GM06990 (cell line): ENCODE measurements around the gene DHRS1.

Source experiments
- DNase-seq: peaks from one replicate; pipeline ENCODE4 v3.0.0-alpha.2; 2011; ENCODE audit not compliant: insufficient read length; ENCODE audit errors: extremely low read depth
- H3K27me3 ChIP-seq: replicated peaks from 2 replicates; pipeline ENCODE4 v1.6.0; 2011; ENCODE audit warnings: low read length; ENCODE audit not compliant: control insufficient read depth, insufficient read depth
- H3K36me3 ChIP-seq: 2 replicates; pipeline ENCODE4 v1.5.1; 2011; ENCODE audit warnings: low read length; ENCODE audit not compliant: control insufficient read depth, insufficient read depth
- H3K4me3 ChIP-seq: replicated peaks from 2 replicates; pipeline ENCODE4 v1.5.1; 2011; ENCODE audit warnings: low read depth, mild to moderate bottlenecking, control low read depth, low read length
- TF ChIP-seq, protein P1 (sequence below): IDR thresholded peaks from 2 replicates; pipeline ENCODE4 v1.5.1; 2011; ENCODE audit warnings: low read length, control low read depth, mild to moderate bottlenecking, inconsistent platforms; ENCODE audit not compliant: insufficient read depth, poor library complexity, severe bottlenecking

Gene DHRS1

DNA sequence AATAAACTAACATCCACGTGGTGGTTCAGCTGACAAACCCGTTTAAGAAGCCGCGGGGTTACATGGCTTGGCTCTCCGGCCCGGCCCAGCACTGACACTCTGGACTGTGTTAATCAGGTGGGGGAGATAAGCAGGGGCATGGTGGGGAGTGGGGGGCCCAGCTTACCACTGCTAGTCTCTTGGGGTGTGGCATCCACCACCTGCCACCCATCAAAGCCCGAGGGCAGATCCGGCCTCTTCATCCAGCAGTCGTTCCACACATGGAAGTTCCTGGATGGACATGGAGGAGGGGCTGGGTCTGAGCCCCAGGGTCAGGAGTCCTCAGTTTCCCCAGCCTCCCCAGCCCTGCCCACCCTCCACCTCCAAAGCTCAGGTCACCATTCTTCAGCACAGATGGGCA lies 41.5 kb downstream of the DHRS1 start:
- Histone ChIP-seq H3K27me3 (no peaks in the 10 kb centered on the region), H3K4me3 (no peak overlapping the region), H3K36me3 (peaks cover 15% of the 10 kb centered on the region)
- no peak for DNase-seq
- TF ChIP-seq, protein P1, sequence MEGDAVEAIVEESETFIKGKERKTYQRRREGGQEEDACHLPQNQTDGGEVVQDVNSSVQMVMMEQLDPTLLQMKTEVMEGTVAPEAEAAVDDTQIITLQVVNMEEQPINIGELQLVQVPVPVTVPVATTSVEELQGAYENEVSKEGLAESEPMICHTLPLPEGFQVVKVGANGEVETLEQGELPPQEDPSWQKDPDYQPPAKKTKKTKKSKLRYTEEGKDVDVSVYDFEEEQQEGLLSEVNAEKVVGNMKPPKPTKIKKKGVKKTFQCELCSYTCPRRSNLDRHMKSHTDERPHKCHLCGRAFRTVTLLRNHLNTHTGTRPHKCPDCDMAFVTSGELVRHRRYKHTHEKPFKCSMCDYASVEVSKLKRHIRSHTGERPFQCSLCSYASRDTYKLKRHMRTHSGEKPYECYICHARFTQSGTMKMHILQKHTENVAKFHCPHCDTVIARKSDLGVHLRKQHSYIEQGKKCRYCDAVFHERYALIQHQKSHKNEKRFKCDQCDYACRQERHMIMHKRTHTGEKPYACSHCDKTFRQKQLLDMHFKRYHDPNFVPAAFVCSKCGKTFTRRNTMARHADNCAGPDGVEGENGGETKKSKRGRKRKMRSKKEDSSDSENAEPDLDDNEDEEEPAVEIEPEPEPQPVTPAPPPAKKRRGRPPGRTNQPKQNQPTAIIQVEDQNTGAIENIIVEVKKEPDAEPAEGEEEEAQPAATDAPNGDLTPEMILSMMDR = no peak

GRCh38 chr14:24256960-24257359 lies 42.6 kb downstream of the DHRS1 start:
- Histone ChIP-seq H3K4me3 (no peak overlapping the region), H3K36me3 (peaks cover 15% of the 10 kb centered on the region), H3K27me3 (no peaks in the 10 kb centered on the region)
- TF ChIP-seq, protein P1 = no peak
- DNase-seq = no peak

- H3K4me3 ChIP-seq = no peak overlapping the region
- TF ChIP-seq, protein P1 = no peak
- H3K27me3 ChIP-seq = no peaks in the 10 kb centered on the region
- peaks cover 14% of the 10 kb centered on the region for H3K36me3 ChIP-seq
- no peak for DNase-seq
Measured at GRCh38 chr14:24255931-24256711, 43.5 kb downstream of the DHRS1 start.

GRCh38 chr14:24255438-24255837 lies 44.1 kb downstream of the DHRS1 start:
- Histone ChIP-seq H3K36me3 (peaks cover 14% of the 10 kb centered on the region), H3K4me3 (no peak overlapping the region), H3K27me3 (no peaks in the 10 kb centered on the region)
- no peak for DNase-seq
- TF ChIP-seq, protein P1 = no peak

DNA sequence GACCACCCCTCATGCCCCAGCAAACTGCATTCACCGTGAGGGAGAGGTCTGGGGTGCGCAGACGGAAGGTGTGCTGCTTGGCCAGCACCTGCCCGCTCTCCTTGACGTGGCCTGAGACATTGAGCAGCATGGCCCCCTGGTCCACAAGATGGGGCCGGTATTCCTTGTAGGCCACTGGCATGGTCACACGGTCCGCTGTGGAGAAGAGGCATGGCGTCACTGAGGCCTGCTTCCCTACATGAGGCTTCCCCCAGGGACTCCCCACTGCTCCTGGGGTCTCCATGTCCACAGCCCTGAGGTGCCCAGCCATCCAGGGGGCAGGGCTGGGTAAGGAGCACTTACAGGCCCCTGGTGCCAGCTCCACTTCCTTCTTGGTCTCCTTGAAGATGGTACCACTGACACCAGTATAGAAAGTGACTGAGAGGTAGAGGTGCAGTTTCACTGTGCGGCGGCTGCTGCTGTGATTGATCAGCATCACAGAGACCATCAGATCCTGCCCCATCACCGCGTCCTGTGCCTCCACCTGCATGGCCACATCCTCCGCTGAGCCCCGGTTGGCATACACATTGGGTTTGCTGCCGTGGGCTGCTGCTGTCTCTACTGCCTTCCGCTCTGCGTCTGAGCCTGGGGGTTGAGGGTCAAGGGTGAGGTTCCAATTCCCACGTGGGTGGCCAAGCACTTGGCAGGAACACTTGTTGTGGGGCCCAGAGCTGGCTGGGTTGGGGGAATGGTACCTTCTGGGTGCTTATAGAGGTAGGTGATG lies 44.8 kb downstream of the DHRS1 start:
- H3K36me3 ChIP-seq = peaks cover 12% of the 10 kb centered on the region
- no peak overlapping the region for H3K4me3 ChIP-seq
- DNase-seq = no peak
- H3K27me3 ChIP-seq = no peaks in the 10 kb centered on the region
- TF ChIP-seq, protein P1 = no peak
